ENCODE measurements around the gene MTHFSD.

Gene MTHFSD

GRCh38 chr16:86541560-86541959 is 13.5 kb downstream of the MTHFSD start:
- Histone ChIP-seq H3K36me3 (ENCODE audit: control insufficient read depth, insufficient read depth, low read length, severe bottlenecking) (peaks cover 69% of the 10 kb centered on the region), H3K9me3 (ENCODE audit: control insufficient read depth, low read length) (no peaks in the 10 kb centered on the region), H3K9ac (ENCODE audit: low read length) (no peak overlapping the region), H3K27me3 (replicated peaks; ENCODE audit: control insufficient read depth, insufficient read depth, low read length) (no peaks in the 10 kb centered on the region), H3K4me1 (ENCODE audit: control insufficient read depth, insufficient read depth, low read length) (no peaks in the 10 kb centered on the region), H3K4me3 (ENCODE audit: low read length) (no peak overlapping the region)
- no peak for DNase-seq (ENCODE audit: low read depth)

- Histone ChIP-seq H3K9ac (ENCODE audit: low read length) (no peak overlapping the region), H3K4me1 (ENCODE audit: control insufficient read depth, insufficient read depth, low read length) (no peaks in the 10 kb centered on the region), H3K9me3 (ENCODE audit: control insufficient read depth, low read length) (no peaks in the 10 kb centered on the region), H3K27me3 (replicated peaks; ENCODE audit: control insufficient read depth, insufficient read depth, low read length) (no peaks in the 10 kb centered on the region), H3K4me3 (ENCODE audit: low read length) (no peak overlapping the region), H3K36me3 (ENCODE audit: control insufficient read depth, insufficient read depth, low read length, severe bottlenecking) (peaks cover 63% of the 10 kb centered on the region)
- no peak for DNase-seq (ENCODE audit: low read depth)
Observed at GRCh38 chr16:86540894-86541293, 14.1 kb downstream of the MTHFSD start.

GRCh38 chr16:86538196-86538780 is 16.7 kb downstream of the MTHFSD start:
- H3K27me3 ChIP-seq (replicated peaks; ENCODE audit: control insufficient read depth, insufficient read depth, low read length) = no peaks in the 10 kb centered on the region
- peaks cover 59% of the 10 kb centered on the region for H3K36me3 ChIP-seq (ENCODE audit: control insufficient read depth, insufficient read depth, low read length, severe bottlenecking)
- no peaks in the 10 kb centered on the region for H3K4me1 ChIP-seq (ENCODE audit: control insufficient read depth, insufficient read depth, low read length)
- no peak overlapping the region for H3K9ac ChIP-seq (ENCODE audit: low read length)
- DNase-seq (ENCODE audit: low read depth) = no peak
- H3K9me3 ChIP-seq (ENCODE audit: control insufficient read depth, low read length) = no peaks in the 10 kb centered on the region
- no peak overlapping the region for H3K4me3 ChIP-seq (ENCODE audit: low read length)

- DNase-seq (ENCODE audit: low read depth) = no peak
- Histone ChIP-seq H3K27me3 (replicated peaks; ENCODE audit: control insufficient read depth, insufficient read depth, low read length) (no peaks in the 10 kb centered on the region), H3K4me3 (ENCODE audit: low read length) (no peak overlapping the region), H3K36me3 (ENCODE audit: control insufficient read depth, insufficient read depth, low read length, severe bottlenecking) (peaks cover 56% of the 10 kb centered on the region), H3K9me3 (ENCODE audit: control insufficient read depth, low read length) (no peaks in the 10 kb centered on the region), H3K9ac (ENCODE audit: low read length) (no peak overlapping the region), H3K4me1 (ENCODE audit: control insufficient read depth, insufficient read depth, low read length) (no peaks in the 10 kb centered on the region)
Observed at GRCh38 chr16:86537486-86537885, 17.5 kb downstream of the MTHFSD start.

- Histone ChIP-seq H3K4me3 (ENCODE audit: low read length) (no peak overlapping the region), H3K4me1 (ENCODE audit: control insufficient read depth, insufficient read depth, low read length) (peaks cover under 1% of the 10 kb centered on the region), H3K9me3 (ENCODE audit: control insufficient read depth, low read length) (no peaks in the 10 kb centered on the region), H3K27me3 (replicated peaks; ENCODE audit: control insufficient read depth, insufficient read depth, low read length) (no peaks in the 10 kb centered on the region), H3K36me3 (ENCODE audit: control insufficient read depth, insufficient read depth, low read length, severe bottlenecking) (peaks cover 48% of the 10 kb centered on the region), H3K9ac (ENCODE audit: low read length) (no peak overlapping the region)
- DNase-seq (ENCODE audit: low read depth) = no peak
Observed at GRCh38 chr16:86536621-86537020, 18.4 kb downstream of the MTHFSD start.

GRCh38 chr16:86534779-86535615 is 20.0 kb downstream of the MTHFSD start:
- Histone ChIP-seq H3K9ac (ENCODE audit: low read length) (no peak overlapping the region), H3K36me3 (ENCODE audit: control insufficient read depth, insufficient read depth, low read length, severe bottlenecking) (peaks cover 31% of the 10 kb centered on the region), H3K4me1 (ENCODE audit: control insufficient read depth, insufficient read depth, low read length) (peaks cover 13% of the 10 kb centered on the region), H3K4me3 (ENCODE audit: low read length) (no peak overlapping the region), H3K27me3 (replicated peaks; ENCODE audit: control insufficient read depth, insufficient read depth, low read length) (no peaks in the 10 kb centered on the region), H3K9me3 (ENCODE audit: control insufficient read depth, low read length) (no peaks in the 10 kb centered on the region)
- no peak for DNase-seq (ENCODE audit: low read depth)

GRCh38 chr16:86533767-86534351 is 21.2 kb downstream of the MTHFSD start:
- no peaks in the 10 kb centered on the region for H3K9me3 ChIP-seq (ENCODE audit: control insufficient read depth, low read length)

GRCh38 chr16:86533076-86533475 is 22.0 kb downstream of the MTHFSD start:
- peaks cover 12% of the 10 kb centered on the region for H3K36me3 ChIP-seq (ENCODE audit: control insufficient read depth, insufficient read depth, low read length, severe bottlenecking)
- H3K9me3 ChIP-seq (ENCODE audit: control insufficient read depth, low read length) = no peaks in the 10 kb centered on the region
- H3K27me3 ChIP-seq (replicated peaks; ENCODE audit: control insufficient read depth, insufficient read depth, low read length) = no peaks in the 10 kb centered on the region
- no peak overlapping the region for H3K9ac ChIP-seq (ENCODE audit: low read length)
- H3K4me1 ChIP-seq (ENCODE audit: control insufficient read depth, insufficient read depth, low read length) = peaks cover 20% of the 10 kb centered on the region
- no peak for DNase-seq (ENCODE audit: low read depth)
- H3K4me3 ChIP-seq (ENCODE audit: low read length) = no peak overlapping the region

More at GRCh38 chr16:86533767-86534351, 21.2 kb downstream of the MTHFSD start:
- Histone ChIP-seq H3K4me1 (ENCODE audit: control insufficient read depth, insufficient read depth, low read length) (peaks cover 17% of the 10 kb centered on the region), H3K4me3 (ENCODE audit: low read length) (no peak overlapping the region), H3K27me3 (replicated peaks; ENCODE audit: control insufficient read depth, insufficient read depth, low read length) (no peaks in the 10 kb centered on the region), H3K36me3 (ENCODE audit: control insufficient read depth, insufficient read depth, low read length, severe bottlenecking) (peaks cover 20% of the 10 kb centered on the region), H3K9ac (ENCODE audit: low read length) (no peak overlapping the region)
- DNase-seq (ENCODE audit: low read depth) = no peak

GRCh38 chr16:86532526-86532815 is 22.6 kb downstream of the MTHFSD start:
- Histone ChIP-seq H3K9me3 (ENCODE audit: control insufficient read depth, low read length) (no peaks in the 10 kb centered on the region), H3K4me3 (ENCODE audit: low read length) (no peak overlapping the region), H3K9ac (ENCODE audit: low read length) (no peak overlapping the region), H3K36me3 (ENCODE audit: control insufficient read depth, insufficient read depth, low read length, severe bottlenecking) (peaks cover 6% of the 10 kb centered on the region), H3K4me1 (ENCODE audit: control insufficient read depth, insufficient read depth, low read length) (peaks cover 20% of the 10 kb centered on the region), H3K27me3 (replicated peaks; ENCODE audit: control insufficient read depth, insufficient read depth, low read length) (no peaks in the 10 kb centered on the region)
- DNase-seq (ENCODE audit: low read depth) = no peak

- Histone ChIP-seq H3K4me3 (ENCODE audit: low read length) (no peak overlapping the region), H3K4me1 (ENCODE audit: control insufficient read depth, insufficient read depth, low read length) (peaks cover 20% of the 10 kb centered on the region), H3K27me3 (replicated peaks; ENCODE audit: control insufficient read depth, insufficient read depth, low read length) (no peaks in the 10 kb centered on the region), H3K9ac (ENCODE audit: low read length) (peak overlapping the region; percentile 36), H3K9me3 (ENCODE audit: control insufficient read depth, low read length) (no peaks in the 10 kb centered on the region), H3K36me3 (ENCODE audit: control insufficient read depth, insufficient read depth, low read length, severe bottlenecking) (peaks cover 3% of the 10 kb centered on the region)
- no peak for DNase-seq (ENCODE audit: low read depth)
Observed at GRCh38 chr16:86531641-86532525, 23.2 kb downstream of the MTHFSD start.

- no peaks in the 10 kb centered on the region for H3K9me3 ChIP-seq (ENCODE audit: control insufficient read depth, low read length)
Observed at GRCh38 chr16:86531191-86531545, 23.9 kb downstream of the MTHFSD start.

More at GRCh38 chr16:86531191-86531545, 23.9 kb downstream of the MTHFSD start:
- peak overlapping the region; percentile 36 for H3K9ac ChIP-seq (ENCODE audit: low read length)
- H3K36me3 ChIP-seq (ENCODE audit: control insufficient read depth, insufficient read depth, low read length, severe bottlenecking) = peaks cover 3% of the 10 kb centered on the region
- H3K4me3 ChIP-seq (ENCODE audit: low read length) = no peak overlapping the region
- no peaks in the 10 kb centered on the region for H3K27me3 ChIP-seq (replicated peaks; ENCODE audit: control insufficient read depth, insufficient read depth, low read length)
- peaks cover 20% of the 10 kb centered on the region for H3K4me1 ChIP-seq (ENCODE audit: control insufficient read depth, insufficient read depth, low read length)
- DNase-seq (ENCODE audit: low read depth) = no peak
